Fibroblast of gingiva (primary cell): ENCODE data around the gene LMO2.

ENCODE experiments used
- DNase-seq: peaks from one replicate; pipeline ENCODE4 v3.0.0-alpha.2; 2011; ENCODE audit warnings: low read depth

Gene LMO2

GRCh38 chr11:33887886-33888285, 4.0 kb downstream of the LMO2 start:
- DNase-seq, result no peak

- DNase-seq, result no peak
Measured at GRCh38 chr11:33885338-33886005, 6.4 kb downstream of the LMO2 start.

GRCh38 chr11:33884601-33885000, 7.3 kb downstream of the LMO2 start:
- DNase-seq, result no peak

GRCh38 chr11:33884035-33884434, 7.8 kb downstream of the LMO2 start:
- DNase-seq, result no peak

- no peak for DNase-seq
Measured at GRCh38 chr11:33881651-33882503, 10.0 kb downstream of the LMO2 start.

- DNase-seq, result no peak
Measured at GRCh38 chr11:33880979-33881378, 10.9 kb downstream of the LMO2 start.

GRCh38 chr11:33879375-33879774, 12.5 kb downstream of the LMO2 start:
- no peak for DNase-seq

GRCh38 chr11:33877038-33877437, 14.8 kb downstream of the LMO2 start:
- DNase-seq, result no peak

GRCh38 chr11:33875621-33876294, 16.1 kb downstream of the LMO2 start:
- DNase-seq, result no peak

GRCh38 chr11:33874910-33875490, 16.9 kb downstream of the LMO2 start:
- DNase-seq, result no peak

GRCh38 chr11:33874433-33874832, 17.4 kb downstream of the LMO2 start:
- no peak for DNase-seq

- DNase-seq, result no peak
Measured at GRCh38 chr11:33869481-33870422, 22.1 kb downstream of the LMO2 start.

- DNase-seq, result no peak
Measured at GRCh38 chr11:33868647-33869461, 23.0 kb downstream of the LMO2 start.

- no peak for DNase-seq
Measured at GRCh38 chr11:33867996-33868646, 23.8 kb downstream of the LMO2 start.

- no peak for DNase-seq
Measured at GRCh38 chr11:33867561-33867960, 24.3 kb downstream of the LMO2 start.

GRCh38 chr11:33866936-33867335, 24.9 kb downstream of the LMO2 start:
- DNase-seq, result no peak

- DNase-seq, result no peak
Measured at GRCh38 chr11:33864479-33864878, 27.4 kb downstream of the LMO2 start.

- DNase-seq, result no peak
Measured at GRCh38 chr11:33863418-33864172, 28.3 kb downstream of the LMO2 start.

- DNase-seq, result no peak
Measured at GRCh38 chr11:33861941-33862589, 29.8 kb downstream of the LMO2 start.
